Activated CD4-positive, alpha-beta T cell treated with anti-CD3 and anti-CD28 coated beads for 4 hours (primary cell): ENCODE measurements around the gene SLC47A2.
"Not testable (repeated sequence)": the region's sequence is repeated elsewhere in the genome, so short reads cannot be mapped to it uniquely, and the experiment has no call there.

ENCODE experiments used
- DNase-seq, 2 donors: peaks; one replicate each; pipeline ENCODE4 v3.0.0-alpha.2; 2020

Gene SLC47A2

DNA sequence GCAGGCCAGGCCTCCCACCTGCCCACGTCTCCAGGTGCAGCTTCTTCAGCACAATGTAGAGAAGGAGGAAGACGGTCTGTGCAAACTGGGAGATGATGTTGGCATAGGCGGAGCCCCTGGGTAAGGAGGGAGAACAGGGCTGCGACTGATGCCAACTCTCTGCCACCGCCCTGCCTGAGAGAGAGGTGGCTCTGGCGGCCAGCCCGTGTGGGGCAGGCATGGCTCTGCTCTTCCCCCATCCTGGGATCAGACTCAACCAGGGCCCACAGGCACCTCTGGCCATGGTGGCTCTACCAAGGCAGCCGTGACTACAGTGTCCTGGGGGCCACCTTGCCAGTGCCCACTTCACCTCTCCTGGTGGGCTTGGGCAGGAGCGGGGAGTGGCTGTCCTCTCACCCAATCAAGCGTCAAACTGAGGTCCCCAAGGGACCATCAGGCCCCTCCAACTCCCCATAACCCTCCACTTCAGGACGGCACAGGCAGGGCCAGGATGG is 8.6 kb downstream of the SLC47A2 start:
- no peak for DNase-seq

DNA sequence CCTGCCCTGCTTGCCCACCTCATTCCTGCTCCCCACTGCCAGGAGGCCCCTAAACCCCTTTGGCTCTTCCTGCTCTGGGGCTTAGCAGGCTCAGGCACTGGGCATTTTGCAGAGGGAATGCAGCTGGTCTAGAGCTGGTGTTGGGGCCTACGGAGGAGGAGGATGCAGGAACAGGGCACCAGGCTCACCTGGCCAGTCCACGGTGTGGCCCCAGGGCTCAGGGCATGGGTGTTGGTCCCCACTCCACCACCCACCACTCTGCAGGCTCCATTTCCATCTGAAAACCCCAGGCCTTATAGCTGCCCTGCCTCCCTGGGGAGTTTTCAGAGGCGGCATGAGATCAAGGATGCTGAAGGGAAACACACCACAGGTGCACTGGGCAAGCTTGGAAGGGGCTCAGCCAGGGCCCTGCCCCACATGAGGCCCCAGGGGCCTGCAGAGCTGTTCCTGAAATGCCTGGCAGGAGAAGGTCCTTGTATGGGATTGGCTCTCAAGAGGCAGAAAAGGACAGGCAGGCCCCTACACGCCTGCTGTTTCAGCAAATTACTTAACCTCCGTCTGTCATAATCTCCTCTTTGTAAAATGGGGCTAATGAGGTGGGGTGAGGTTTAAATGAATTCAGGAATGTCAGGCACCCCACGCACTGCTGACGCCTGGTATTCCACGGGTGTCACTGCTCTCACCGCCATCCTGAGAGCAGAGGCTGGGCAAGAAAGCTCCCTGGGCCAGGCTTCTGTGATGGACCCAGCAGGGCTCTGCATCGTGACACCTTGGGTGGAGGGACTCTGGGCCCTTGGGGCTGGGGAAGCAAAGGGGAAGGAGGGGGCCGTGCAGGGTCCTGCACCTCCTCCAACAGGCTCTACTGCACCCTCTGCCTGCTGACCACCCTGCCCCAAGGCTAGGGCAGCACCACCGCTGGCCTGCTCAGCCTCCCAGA is 9.3 kb downstream of the SLC47A2 start:
- no peak for DNase-seq

DNA sequence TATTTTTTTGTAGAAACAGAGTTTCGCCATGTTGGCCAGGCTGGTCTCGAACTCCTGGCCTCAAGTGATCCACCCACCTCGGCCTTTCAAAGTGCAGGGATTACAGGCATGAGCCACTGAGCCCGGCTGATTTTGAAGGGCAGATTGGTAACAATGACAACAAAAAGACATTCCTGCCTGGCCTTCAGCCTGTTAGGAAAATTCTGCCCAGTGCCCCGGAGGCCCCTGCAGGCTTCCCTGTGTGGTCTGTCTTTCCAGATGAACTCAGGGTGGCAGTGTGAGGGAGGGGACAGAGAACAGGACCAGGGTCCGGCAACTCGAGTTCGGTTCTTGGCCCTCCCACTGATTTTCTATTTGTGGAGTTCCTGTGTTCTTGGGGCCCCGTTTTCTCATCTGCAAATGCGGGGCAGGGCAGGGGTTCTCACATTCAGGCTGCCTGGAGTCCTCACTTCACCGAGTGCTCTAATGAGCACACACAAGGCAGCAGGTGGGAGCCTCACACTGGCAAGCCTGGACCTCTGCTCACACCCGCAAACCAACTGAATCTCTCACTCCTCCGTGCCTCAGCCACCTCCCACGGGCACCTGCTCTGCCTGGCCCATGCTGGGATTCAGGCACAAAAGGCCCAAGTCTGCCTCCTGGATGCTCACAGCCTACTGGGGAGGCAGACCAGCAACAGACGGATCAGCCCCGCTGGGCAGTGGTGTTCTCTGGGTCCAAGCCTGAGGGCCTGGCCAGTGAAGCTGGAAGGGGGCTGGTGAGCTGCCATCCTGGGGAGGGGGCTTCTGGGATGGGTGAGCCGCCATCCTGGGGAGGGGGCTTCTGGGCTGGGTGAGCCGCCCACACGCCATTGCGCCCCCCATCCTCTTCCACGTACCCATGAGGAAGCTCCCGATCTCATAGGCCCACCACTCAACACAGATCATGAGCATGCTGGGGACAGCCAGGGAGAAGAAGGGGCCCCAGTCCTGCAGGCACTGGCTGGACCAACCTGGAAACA is 10.3 kb downstream of the SLC47A2 start:
- no peak for DNase-seq

DNA sequence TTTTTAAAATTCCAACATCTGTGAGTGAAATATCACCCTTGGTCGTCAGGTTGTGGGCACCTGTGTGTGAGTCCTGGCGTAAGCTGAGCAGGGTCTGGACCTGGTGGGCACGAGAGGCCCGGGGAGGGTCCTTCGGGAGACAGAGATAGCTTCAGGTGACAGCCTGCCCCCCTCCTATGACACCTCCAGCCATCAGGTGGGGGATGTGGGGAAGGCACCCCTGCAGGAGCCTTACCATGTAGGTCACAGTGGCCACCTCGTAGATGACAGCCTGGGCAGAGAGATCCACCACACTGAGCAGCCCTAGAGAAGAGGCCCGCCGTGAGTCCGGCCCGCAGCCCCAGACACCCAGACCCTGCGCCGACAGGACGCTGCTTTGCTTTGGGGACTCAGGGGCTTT is 11.2 kb downstream of the SLC47A2 start:
- DNase-seq: no peak

DNA sequence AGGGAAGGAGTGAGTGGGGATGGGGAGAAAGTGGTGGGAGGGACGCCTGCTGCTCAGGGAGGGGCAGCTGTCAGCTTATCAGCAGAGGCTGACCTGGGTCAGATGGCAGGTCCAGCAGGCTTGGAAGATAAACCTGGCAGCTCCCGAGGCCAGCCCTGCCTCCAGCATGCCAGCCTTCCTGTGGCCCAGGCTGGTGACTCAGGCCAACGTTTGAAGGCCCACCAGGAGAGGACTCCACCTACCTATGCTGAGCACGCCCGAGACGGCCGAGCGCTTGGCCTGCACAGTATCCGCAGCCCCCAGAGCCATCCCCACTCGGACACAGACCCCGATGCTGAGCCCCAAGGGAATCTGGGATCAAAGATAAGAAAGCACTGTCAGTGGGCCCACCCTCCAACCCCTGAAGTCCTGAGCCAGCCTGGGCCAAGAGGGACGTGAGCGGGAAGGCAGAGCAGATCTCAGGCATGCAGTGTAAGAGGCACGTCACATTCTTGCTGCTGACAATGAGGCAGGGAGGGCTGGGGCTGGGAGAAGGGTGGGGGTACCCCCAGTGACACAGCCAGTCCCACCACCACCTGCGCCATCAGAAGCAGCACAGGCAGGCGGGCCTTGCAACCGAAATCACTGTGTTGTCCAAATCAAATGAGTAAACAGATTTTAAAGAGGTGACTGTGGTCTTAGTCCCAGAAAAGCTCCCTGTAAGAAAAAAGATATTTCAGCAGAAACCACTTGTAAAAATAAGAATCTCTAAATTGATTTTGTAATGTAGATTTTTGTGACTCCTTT is 12.4 kb downstream of the SLC47A2 start:
- DNase-seq: no peak

DNA sequence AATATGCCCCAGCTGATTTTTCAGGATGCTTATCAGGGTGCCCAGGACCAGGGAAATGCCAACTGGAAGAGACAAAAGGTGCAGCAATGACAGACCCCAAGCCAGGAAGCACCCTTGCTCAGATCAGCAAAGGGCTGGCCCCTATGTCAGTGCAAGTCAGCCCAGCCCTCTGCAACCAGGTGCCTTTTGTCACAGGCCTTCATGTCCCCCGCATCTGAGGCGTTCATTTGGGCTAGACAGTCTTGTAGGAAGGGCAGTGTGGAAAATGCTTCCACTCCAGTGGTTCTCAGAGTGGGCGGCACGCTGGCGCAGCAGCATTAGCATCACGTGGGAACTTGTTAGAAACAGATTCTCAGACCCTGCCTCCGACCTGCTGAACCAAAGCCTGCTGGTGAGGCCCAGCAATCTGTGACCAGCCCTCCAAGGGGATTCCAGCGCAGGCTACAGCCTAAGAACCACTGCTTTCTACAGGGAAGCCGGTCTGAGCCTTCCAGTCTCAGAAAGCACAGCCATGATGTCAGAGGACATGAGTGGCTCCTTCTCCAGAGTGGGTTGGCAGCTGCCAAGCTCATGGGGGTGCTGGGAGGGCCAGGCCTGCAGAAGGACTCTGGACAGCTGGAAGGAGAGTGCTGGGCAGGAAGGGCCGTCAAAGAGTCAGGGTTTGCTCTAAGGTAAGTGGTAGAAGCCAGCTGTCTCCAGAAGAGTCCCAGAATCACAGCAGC is 13.1 kb downstream of the SLC47A2 start:
- DNase-seq: no peak

DNA sequence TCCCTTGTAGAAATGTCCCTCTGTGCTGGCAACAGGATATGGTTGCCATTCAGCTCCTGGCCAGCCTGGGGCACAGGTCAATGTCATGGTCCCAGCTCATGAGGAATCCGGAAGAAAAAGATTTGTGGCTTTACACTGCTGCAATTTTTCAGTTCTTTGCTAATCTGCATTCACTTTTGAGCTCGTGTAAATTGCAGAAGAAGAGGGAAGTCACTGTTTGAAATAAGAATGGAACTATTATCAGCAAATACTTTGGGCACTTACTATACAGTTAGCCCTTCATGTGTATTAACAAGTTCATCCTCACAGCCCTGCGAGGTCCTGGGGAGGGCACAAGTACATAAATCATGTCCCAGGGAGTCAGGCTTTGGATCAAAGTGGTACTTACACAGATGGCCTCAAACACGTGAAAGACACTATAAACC is 14.2 kb downstream of the SLC47A2 start:
- no peak for DNase-seq

DNA sequence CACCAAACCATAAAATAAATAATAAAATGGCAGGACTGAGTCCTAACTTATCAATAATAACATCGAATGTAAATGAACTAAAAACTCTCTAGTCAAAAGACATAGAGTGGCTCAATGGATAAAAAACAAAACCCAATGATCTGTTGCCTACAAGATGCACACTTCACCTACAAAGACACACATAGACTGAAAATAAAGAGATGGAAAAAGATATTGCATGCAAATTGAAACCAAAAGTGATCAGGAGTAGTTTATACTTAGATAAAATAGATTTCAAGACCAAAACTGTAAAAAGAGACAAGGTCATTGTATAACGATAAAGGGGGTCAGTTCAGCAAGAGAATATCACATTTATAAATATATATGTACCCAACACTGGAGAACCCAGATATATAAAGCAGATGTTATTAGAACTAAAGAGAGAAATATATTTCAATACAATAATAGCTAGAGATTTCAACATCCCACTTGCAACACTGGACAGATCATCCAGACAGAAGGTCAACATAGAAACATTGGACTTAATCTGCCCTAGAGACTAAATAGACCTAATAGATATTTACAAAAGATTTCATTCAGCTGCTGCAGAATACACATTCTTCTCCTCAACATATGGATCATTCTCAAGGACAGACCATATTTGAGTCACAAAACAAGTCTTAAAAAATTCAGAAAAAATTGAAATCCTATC is 29.8 kb downstream of the SLC47A2 start:
- DNase-seq: no peak

DNA sequence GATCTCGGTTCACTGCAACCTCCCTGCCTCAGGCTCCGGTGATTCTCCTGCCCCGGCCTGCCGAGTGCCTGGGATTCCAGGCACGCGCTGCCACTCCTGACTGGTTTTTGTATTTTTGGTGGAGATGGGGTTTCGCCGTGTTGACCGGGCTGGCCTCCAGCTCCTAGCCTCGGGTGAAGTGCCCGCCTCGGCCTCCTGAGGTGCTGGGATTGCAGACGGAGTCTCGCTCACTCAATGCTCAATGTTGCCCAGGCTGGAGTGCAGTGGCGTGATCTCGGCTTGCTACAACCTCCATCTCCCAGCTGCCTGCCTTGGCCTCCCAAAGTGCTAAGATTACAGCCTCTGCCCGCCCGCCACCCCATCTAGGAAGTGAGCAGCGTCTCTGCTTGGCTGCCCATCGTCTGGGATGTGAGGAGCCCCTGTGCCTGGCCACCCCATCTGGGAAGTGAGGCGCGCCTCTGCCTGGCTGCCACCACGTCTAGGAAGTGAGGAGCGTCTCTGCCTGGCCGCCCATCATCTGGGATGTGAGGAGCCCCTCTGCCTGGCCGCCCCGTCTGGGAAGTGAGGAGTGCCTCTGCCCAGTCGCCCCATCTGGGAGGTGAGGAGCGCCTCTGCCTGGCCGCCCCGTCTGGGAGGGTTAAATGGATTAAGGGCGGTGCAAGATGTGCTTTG is 31.3 kb downstream of the SLC47A2 start:
- not testable (repeated sequence) for DNase-seq

DNA sequence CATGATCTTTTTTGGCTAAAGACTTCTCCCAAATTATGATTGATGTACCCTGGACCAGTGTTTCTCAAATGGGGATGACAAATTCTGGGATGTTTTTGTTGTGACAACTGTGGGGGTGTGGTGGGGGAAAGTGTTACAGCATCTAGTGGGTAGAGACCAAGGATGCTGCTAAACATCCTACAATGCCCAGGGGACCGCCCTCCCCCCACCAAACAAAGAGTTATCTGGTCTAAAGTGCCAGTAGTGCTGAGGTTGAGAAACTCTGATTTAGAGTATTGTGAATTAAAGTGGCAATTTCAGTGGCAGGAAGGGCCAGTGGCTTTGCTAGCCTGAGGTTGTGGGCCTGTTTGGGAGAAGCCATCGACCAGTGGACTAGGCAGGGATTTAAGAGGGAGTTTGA is 33.3 kb downstream of the SLC47A2 start:
- no peak for DNase-seq

DNA sequence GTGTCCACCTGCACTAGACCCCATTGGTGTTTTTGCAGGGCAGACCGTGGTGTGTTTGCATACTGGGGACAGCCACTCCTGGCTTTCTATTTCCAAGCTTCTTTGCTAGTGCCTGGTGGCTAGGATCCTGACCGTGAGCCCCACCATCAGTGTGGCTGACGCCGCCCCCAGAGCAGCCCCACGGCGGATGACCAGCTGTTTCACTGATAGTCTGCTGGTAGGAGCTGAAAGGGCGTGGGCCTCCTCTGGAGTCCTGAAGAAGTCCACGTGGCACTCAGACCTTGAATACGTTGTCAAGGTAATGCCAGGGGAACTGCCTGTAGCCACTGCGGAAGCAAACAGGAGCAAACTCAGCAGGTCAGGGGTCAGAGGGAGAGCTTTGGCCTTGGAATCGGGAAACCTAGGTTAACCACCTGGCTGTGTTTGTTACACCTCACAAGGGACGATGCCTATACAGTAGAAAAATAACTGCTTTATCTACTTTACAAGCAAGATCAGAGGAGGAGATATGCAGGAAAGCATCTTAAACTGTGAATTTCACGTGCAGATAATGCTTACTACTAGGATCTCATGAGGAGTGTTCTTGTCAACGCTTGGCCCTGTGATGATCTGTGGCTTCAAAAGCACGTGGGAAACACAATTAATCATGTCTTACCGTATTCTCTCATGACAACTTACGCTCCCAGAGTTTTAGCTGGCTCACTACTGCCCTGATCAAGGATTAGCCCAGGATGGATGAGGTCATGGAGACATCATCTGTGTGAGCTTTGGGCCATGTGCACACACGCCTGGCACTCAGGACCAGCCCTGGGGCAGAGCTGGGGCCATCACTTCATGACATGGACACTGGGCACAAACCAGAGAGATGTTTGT is 37.6 kb downstream of the SLC47A2 start:
- no peak for DNase-seq

DNA sequence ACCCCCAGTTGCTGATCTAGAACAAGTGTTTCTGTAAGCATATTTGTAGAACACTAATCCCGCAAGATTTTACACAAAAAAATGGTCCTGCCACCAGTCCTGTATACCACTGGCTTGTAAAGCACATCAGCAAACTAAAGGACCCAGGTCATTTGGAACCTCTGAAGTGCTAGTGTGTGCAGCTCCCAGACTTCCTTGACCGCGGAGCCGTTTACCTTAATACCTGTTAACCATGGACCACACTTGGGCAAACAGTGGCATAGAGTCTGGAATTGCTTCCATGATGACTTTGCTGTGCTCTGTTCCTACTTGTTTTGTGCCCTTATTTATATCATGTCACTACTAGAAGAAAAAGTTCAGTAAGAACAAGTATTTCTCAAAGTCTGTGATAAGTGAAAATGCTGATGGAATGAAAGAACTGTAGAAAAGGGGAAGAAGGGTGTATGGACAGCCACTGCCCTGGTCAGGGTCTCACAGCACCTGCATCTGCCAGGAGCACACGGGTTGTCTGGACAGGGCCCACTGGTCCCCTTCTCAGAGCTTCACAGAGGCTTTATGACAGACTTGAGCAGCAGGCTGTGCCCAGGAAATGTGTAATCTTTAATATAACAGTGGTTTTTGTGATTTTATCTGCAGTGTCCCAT is 38.5 kb downstream of the SLC47A2 start:
- no peak for DNase-seq

DNA sequence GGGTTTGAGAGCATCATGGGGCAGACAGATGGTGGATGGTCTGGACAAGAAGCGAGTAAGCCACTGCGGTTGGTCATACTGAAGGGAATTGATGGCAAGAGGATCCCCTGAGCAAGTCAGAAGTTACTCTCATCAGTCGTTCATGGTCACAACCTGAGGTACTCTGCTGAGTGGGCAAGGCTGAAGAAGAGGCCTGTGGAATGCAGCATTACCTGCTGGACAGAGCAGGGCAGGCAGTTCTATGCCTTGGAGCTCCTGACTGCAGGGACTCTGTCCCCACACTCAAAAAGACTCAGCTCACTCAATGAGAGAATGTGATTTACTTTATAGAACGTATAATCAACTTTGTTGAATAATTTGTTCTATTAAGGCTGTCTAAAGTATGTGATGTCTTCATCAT is 39.5 kb downstream of the SLC47A2 start:
- DNase-seq: no peak

DNA sequence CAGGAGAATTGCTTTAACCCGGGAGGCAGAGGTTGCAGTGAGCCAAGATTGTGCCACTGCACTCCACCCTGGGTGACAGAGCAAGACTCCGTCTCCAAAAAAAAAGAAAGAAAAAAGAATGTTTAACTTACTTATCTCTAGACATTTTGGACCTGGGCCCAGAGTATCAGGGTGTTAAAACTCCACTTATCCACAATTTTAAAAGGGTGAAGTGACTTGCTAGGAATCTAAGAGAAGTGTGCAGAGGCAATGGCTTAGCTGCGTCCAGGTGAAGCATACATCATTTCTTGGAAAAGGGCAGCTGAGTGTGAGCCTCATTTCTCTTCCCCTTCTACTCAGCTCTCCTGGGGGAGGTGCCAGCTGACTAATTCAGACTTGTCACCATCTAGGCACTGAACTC is 42.8 kb downstream of the SLC47A2 start:
- DNase-seq: no peak

DNA sequence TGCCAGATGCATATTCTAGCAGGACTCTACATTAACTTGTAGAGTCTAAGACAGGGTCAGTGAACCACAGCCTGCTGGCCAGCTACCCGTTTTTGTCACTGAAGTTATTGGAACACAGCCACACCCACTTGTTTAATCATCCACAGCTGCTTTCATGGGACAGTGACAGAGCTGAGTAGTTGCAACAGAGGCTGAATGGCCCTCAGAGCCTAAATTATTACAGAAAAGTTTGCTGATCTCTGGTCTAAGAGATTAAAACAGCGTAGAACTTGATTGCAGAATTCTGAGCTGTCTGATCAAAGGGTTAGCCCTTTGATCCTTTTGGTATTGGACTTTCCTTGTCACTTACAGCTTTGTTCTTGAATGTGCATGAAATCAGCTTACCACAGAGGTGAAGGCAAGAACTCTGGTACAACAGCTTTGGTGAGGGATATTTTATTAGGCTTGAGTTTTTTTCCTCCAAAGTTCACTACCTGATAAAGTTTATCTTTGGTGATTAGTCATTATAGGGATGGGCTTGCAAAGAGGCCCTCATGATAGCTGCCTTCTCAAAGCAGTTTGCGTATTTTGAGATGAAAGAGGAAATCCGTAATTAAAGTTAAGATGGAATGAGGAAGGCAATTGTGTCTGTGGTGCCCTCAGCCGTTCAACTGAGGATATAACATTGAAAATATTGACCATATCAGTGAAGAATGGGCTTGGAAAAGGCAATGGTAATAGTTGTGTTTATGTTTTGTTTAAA is 44.2 kb downstream of the SLC47A2 start:
- no peak for DNase-seq

DNA sequence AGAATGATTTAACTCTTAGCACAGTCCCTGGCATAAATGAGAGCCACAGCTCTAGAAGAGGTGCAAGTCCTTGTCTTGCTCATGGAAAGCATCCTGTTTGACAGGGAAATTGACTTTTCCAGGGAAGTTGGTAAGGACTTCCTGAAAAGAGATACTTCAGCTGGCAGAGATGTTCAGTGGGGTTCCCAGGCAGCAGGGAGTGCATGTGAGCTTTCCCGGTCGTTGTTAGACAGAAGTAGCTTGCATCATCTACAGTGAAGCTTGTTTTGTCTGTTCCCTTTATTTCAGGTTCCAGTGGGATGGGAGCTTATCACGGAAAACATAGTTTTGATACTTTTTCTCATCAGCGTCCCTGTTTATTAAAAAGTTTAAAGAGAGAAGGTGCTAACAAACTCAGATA is 45.0 kb downstream of the SLC47A2 start:
- no peak for DNase-seq

DNA sequence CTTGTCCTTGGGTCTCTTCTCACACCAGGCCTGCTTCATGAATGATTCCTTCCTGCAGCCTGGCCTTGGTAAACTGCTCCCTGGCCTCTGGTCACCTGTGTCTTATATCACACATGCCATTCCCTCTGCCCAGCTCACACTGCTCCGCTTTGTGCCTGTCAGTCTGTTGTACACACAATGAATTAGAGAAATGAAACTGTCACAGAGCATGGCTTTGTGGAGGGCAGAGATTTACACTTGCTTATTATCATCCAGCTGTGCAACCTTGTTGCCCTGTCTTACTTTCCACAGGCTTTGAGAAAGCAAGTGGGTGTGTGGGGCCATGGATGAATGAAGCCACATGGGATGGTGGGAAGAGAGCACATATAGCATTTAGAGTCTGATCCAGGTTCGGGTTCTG is 45.5 kb downstream of the SLC47A2 start:
- DNase-seq: no peak

DNA sequence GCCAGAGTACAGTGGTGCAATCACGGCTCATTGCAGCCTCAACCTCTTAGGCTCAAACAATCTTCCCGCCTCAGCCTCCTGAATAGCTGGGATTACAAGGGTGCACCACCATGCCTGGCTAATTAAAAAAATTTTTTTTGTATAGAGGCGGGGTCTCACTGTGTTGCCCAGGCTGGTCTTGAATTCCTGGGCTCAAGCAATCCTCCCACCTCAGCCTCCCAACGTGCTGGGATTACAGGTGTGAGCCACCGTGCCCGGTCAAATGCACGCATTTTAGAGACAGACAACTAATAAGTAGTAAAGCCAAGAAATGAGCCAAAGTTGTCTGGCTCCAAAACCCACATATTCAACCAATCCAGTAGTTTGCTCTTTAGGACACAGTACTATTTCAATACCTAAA is 46.7 kb downstream of the SLC47A2 start:
- DNase-seq: not testable (repeated sequence)
